GM19328 (cell line): ENCODE data around the gene CABP7.

Experiments
- ATAC-seq: cut with Tn5 transposase; IDR thresholded peaks from one replicate; pipeline ENCODE4 v1.9.1; 2021; ENCODE audit warnings: mild to moderate bottlenecking, moderate library complexity; ENCODE audit not compliant: unreplicated experiment

CABP7 gene

GRCh38 chr22:29722587-29722986 lies 2.8 kb downstream of the CABP7 start:
- no peak for ATAC-seq

- no peak for ATAC-seq
These were observed 4.0 kb downstream of the CABP7 start for GRCh38 chr22:29723766-29724165.

DNA sequence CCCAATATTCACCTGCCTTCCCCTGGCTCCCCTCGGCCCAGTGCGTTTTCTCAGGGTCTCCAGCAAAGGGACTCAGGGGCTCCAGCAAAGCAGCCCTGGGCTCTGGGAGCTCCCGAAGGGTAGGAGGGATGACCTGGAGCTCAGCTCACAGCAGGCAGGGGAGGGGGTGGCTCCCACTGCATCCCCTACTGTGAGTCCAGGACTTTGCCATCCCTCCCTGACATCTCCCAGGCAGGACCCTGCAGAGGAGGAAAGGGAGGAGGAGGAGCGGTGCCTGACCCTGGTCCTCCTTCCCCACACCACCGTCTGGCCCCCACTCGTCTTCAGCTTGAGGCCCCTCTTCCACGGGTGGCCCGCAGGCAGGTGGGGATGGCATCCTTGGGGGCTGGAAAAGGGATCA lies 5.0 kb downstream of the CABP7 start:
- ATAC-seq = no peak

- ATAC-seq = no peak
These were observed 6.3 kb downstream of the CABP7 start for GRCh38 chr22:29726106-29726505.

DNA sequence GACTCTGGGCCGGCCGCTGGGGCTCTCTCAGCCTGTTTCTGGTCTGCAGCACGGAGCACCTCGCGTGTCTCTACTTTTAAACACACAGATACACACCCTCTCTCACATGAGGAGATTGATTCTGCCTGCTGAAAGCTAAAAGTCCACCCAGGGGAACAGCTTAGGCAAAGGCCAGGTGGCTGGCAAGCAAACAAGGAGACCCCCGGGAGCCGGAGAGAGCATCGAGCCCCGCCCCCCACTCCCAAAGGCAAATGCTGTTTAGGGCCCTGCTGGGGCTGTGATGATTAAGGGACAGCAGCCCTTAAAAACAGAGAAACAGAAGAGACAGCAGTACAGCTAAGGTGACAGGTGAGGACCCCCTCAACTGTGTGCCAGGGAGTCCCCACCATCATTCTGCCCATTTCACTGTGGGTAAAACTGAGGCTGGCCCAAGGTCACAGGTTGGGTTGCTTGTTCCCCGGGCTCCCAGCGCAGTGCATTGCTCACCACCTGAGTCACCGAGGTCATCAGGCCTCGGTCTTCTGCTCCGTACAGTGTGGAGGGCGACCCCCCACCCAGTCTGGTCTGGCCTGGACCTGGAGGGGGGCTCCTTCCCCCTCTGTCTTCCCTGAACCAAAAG lies 6.8 kb downstream of the CABP7 start:
- ATAC-seq = no peak

DNA sequence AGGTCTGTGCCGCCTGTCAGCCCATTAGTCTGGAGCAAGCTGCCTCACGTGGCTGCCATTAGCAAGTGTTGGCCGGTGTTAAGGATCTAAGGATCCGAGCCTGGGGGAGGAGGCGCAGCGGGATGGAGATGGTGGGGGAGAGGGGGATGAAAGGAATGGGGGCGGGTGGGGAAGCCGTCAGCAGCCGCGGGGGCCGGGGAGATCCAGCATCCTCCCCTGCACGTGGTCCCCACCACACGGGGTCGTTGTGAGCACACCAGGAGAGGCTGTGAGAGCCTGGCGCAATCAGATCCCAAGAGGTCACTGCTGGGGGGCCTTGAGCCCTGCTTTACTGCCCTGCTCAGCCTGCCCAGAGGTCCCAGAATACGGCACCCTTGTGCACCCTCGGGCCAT lies 7.3 kb downstream of the CABP7 start:
- no peak for ATAC-seq

DNA sequence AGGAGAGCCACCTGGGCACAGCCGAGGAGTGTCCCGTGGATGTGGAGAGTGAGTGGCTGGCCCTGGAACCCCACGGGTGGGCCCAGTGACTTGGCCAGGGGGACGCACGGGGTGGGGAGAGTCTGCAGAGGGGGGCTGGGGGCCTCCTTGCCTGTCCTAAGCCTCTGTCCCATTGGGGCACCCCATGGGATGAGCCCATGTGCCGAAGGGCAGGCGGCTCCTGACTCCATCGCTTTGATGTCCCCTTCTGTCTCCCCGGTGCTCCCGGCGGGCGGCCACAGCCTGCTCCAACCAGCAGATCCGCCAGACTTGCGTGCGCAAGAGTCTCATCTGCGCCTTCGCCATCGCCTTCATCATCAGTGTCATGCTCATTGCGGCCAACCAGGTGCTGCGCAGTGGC lies 9.4 kb downstream of the CABP7 start:
- ATAC-seq = no peak

GRCh38 chr22:29731058-29731850 lies 11.5 kb downstream of the CABP7 start:
- no peak for ATAC-seq

DNA sequence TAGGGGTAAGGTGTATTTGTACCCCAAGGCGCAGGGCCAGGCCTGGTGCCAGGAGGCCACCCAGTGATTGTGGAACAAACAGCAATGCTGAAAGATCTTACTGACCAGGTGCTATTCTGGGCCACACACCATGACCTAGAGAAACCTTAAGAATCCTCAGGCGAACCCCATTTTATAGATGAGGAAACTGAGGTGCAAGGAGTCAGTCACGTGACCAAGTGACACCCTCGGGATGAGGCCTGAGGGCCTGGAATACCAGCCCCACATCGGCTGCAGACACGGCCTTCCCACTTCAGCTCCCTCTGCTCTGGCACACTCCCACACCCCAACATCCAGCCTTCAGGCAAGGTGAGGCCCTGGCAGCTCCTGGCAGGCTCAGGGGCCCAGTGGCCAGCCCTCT lies 13.1 kb downstream of the CABP7 start:
- ATAC-seq = no peak

- ATAC-seq = no peak
These were observed 13.8 kb downstream of the CABP7 start for GRCh38 chr22:29733362-29734201.

DNA sequence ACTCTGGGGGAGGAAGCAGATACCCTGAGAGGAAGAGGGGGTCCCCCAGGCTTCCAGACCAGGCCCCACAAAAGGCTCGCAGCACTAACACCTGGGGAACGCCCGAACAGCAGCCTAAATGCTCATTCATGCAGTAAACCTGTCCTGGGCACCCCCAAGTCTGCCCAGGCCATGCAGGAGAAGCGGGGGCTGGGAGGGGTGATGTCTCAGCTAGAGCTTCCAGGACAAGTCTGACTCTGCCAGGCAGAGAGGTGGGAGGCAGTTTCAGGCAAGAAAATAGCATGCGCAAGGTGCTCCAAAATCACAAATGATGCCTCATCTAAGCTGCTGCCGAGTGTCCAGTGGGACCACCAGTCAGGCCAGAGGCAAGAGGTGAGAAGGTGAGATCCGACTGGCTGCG lies 14.6 kb downstream of the CABP7 start:
- ATAC-seq = no peak

- no peak for ATAC-seq
These were observed 15.0 kb downstream of the CABP7 start for GRCh38 chr22:29734838-29735237.

DNA sequence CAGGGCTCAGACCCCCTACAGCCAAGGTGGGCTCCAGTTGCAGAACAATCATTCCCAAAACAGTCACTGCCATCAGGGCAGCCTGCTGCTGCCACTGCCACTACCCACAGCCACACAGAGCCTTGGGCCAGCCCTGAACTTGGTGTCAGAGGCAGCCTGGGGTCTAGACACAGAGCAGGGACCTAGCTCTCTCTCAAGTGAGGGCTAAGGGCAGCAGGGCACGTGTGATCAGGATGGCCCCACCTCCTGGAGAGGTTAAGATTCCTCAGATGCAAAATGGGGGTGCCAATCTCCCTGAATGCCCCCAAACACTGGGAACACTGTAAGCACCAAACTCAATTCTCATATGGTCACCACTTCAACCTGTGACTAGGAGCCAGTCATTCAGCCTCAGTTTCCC lies 15.6 kb downstream of the CABP7 start:
- ATAC-seq = no peak

DNA sequence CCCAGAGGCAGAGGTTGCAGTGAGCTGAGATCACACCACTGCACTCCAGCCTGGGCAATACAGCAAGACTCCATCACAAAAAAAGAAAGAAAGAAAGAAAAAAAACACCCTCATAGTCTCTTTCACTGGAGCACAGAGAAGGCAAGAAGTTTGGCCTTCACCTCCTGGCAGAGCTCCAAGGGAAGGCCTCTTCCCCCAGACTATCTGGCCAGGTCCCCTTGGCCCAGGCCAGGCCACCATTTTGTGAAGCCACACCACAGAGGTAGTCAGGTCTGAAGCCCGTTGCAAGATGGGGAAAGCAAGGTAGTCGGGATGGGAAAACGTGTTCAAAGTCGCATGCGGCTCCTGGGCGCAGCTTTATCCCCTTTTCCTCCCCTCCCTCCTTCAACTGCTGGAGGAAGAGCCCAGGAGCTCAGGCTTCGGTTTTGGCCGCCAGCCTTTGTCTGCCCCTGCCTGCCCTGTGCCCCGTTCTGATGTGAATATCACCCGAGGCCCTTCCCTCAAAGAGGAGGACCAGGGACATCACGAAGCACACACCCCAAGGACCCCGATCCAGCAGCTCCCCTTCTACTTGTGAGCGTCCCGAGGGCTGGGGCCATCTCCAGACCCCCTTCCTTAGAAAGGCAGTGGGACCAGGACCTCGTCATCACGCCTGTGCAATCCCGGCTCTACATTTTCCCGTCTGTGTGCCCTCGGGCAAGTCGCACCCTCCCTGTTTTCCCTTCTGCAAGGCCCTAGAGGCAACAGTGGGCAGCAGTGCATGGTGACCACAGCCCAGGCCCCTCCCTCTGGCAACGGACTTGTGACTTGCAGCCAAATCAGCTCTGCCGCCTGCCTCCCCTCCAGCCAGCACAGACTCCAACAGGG lies 17.7 kb downstream of the CABP7 start:
- ATAC-seq = no peak

- ATAC-seq = no peak
These were observed 18.5 kb downstream of the CABP7 start for GRCh38 chr22:29738118-29738815.

DNA sequence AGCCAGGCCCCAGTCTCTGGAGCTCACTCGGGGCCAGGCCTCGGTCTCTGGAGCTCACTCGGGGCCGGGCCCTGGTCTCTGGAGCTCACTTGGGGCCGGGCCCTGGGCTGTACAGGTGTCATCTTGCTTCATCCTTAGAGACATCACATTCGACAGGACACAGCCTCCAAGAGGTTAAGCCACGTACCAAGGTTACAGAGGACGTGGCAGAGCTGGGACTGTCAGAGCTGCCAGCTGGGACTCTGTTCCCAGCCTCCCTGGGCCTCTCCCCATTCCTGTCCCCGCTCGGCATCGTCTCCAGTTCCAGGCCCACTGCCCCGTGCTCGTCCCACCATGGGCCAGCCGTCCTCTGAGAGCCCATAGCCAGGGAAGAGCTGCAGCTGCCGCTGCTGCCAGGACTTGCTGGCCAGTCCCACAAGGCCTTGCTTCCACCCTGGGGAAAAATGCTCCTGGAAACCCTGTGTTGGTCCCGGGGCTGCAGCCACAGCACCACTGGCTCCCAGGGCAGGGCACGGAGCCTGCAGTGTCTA lies 19.6 kb downstream of the CABP7 start:
- ATAC-seq = no peak

- ATAC-seq = no peak
These were observed 20.4 kb downstream of the CABP7 start for GRCh38 chr22:29740216-29740615.

GRCh38 chr22:29741926-29742325 lies 22.1 kb downstream of the CABP7 start:
- no peak for ATAC-seq

DNA sequence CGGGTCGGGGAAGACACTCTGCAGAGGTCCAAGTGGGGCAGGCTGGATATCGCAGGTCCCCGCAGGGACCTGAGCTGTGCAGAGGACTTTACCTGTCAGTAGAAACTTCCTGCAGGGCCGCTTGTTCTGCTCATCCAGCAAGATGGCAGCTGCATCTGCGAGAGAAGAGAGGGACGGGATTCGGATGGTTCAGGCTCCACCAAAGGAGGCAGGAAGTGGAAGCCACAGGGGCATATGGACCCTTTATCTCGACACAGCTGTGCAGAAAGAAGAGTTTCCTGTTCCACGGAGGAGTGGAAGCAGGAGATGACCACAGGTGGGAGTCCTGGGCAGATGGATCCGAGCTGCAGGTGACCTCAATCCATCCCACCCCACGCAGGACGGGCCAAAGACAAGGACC lies 22.5 kb downstream of the CABP7 start:
- no peak for ATAC-seq

DNA sequence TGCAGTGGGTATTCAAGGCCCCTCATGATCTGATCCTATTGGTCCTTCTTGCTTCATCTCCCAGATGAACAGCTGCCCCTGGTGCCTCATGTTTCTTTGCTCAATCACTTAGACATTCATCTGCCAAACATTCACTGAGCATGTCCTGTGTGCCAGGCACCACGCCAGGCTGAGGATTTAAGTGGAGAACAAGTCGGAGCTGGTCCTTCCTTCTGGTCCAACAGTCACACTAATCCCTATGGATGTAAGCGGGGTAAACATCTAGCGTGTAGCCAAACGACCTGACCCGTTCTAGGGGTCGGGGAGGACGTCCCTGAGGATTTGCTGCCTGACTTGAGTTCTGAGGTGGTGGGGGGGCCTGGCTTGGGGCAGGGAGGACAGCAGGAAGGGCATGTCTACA lies 25.1 kb downstream of the CABP7 start:
- no peak for ATAC-seq
